G401 (cell line): ENCODE results near the gene WDR54. TPM values are rescaled to one million over a fixed set of nuclear protein-coding genes. Genes with fewer than 3 reads are reported as not detected.
A peak's percentile ranks its signal among the peaks of the same experiment; 100 is the strongest.
"Not testable (repeated sequence)": the region's sequence is repeated elsewhere in the genome, so short reads cannot be mapped to it uniquely, and the experiment has no call there.

Source experiments
- DNase-seq: peaks from one replicate; pipeline ENCODE4 v3.0.0-alpha.2; 2015; ENCODE audit warnings: low spot score
- in situ Hi-C: cut with HindIII; loops from 2 replicates; pipeline ENCODE4 v1.10.0; 2016; ENCODE audit warnings: low sequenced_read_pairs, mixed read lengths
- total RNA-seq: library from RNA; depleted of rRNA; stranded (reverse); fragments of >200 nt; shearing (Covaris generic); gene quantifications from 2 replicates; pipeline ENCODE4 v1.2.3, GENCODE V29; 2014

Gene WDR54
- total RNA-seq, 1 experiment from 2014 or later, result 104 TPM

DNA sequence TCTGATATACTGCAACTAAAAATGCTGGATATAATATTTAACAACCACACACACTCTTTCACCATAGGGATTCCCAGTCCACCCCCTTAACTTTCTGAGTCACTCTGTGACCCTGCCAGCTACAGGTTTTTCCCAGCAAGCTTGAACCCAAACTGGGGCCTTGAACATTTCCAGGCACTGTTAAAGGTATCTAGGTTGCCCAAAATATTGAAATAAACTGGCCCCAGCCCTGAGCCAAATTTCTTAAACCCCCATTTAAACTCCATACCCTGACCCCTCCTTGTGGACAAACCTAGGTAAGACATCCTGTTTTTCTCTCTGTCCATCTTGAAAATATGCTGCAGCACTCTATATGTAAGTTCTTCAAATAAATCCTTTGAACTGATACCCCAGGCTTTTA lies 21.7 kb upstream of the WDR54 start:
- in situ Hi-C loops, result no loop called here
- no peak for DNase-seq

DNA sequence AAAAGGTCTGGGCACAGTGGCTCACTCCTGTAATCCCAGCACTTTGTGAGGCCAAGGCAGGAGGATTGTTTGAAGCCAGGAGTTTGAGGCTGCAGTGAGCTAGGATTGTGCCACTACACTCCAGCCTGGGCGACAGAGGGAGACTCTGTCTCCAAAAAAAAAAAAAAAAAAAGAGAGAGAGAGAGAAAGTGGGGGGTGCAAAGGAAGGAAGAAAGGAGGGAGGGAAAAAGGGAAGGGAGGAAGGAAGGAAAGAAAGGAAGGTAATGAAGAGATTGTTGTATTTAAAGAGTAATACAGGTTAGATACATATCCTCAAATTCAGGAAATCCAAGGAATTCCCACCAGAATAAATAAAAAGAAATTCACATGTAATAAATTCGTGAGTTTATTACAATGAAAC lies 19.6 kb upstream of the WDR54 start:
- in situ Hi-C loops, result no loop called here
- no peak for DNase-seq

DNA sequence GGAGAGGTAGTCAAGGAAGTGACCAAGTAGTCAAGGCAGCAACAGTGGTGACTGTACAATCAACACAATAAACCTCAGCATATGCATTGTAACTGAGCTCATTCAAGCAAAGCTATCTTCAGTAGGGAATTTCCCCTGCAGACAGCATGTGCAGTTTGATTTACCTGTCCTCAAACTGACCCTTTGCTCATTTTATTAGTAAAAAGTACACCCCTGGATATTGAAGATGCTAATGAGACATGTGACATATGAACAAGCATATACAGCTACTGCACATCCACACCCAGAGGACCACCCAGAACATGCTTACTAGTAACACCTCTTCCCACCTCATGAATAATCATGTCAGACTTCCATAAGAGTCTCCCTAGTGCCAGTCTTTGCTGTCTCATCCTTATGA lies 15.5 kb upstream of the WDR54 start:
- in situ Hi-C loops, result no loop called here
- DNase-seq, result no peak

DNA sequence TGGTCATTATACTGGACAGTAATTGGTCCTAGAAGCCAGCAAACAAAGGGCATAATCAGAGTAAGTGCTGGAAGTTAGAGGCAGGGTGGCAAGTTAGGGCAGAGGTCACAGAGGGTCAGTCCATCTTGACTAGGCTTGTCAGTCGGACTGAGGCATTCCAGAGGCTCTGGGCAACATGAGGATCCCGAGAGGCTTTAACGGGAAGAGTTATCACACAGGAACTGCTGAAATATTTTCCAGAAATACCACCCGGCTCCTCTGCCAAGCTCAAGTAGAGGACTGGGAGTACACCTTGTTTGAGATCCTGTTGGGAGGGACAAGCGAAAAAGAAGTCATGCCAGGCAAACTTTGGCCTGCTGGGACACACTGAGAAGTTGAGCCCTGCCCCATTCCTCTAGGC lies 13.8 kb upstream of the WDR54 start:
- DNase-seq, result no peak
- in situ Hi-C loops, result no loop called here

DNA sequence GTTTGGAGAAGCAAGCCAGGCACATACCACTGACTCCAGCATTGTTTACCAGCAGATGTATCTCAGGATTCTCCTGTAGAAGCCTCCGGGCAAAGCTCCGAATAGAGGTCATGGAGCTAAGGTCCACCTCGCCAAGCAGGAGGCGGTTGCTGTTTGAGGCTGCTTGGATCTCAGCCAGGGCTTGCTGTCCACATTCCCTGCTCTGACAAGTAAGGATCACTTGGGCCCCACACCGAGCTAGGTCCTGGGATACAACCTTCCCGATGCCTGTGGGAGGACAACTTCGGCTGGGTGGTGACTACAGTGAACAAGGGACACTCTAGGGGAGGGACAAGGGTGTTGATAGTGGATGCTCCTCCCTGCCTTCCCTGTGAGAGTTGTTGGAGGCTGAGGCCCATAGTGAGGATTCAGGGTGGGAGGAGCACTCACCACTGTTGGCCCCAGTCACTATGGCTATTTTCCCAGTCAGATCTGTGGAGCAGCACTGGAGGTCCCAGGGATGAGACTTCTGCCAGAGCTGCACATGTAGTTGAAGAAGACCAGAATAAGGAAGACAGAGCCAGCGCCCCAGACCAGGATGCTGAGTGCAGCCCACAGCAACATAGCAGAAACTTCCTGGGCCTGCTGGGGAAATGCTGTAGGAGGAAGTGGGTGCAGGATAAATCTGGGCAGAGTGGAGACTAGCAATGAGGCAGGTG lies 8.4 kb upstream of the WDR54 start:
- DNase-seq, result no peak
- in situ Hi-C loops, result no loop called here

DNA sequence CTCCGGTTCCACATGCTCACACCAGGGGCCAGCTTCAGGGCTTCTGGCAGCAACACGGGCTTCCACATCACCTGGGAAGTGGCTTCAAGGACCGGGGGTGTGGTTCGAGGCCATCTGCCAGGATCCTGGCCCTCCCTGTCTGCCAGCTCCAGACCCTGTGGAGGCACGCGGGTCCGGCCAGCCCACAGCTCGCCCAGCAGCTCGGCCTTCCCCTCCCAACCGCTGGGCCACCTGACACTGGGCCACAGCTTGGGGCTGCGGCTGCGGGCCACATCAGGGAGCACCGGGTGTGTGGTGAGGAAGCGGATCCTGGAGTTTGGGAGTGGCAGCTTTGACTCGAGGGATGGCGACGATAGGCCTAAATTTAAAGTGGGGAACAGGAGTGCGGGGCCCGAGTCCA lies 7.1 kb upstream of the WDR54 start:
- in situ Hi-C loops, result no loop called here
- DNase-seq, result no peak

DNA sequence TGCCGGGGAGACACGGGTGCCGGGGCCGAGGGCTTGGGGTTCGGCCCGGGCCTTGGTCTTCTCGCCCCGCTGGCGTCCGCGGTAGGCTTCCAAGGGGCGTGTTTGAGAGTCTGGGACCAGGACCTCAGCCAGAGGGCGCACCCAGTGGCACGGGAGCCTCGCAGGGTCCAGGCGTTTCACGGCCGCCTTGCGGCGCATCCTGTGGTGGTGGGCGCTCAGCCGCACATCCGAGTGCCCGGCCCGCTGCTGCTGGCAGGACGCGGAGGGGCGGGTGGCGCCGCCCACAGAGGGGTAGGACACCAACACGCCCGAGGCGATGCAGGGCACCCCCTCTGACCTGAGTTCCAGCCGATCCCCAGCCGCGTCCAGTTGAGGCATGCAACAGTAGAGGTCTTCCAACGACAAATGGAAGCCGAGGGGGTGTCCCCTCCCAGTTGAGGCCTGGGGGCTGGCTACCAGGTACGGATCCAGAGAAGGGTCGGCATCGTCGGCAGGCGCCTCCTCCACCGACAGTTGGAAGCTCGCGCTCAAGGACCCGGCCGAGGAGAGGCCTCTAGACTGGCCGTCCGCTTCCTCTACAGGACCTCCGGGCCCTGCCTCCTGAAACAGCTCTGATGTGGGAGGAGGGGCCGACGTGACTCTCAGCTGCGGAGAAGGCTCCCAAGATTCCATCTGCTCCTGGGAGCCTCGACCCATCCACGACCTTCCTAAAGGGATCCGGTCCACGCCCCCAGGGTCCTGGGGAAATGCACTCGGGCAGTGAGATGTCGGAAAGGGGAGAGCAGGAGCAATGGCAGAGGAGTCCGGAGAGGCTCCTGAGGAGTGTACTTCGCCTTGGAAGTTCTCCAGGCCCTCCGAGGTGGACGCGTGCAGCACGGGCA lies 6.4 kb upstream of the WDR54 start:
- in situ Hi-C loops, result no loop called here
- peak; percentile 73 for DNase-seq

DNA sequence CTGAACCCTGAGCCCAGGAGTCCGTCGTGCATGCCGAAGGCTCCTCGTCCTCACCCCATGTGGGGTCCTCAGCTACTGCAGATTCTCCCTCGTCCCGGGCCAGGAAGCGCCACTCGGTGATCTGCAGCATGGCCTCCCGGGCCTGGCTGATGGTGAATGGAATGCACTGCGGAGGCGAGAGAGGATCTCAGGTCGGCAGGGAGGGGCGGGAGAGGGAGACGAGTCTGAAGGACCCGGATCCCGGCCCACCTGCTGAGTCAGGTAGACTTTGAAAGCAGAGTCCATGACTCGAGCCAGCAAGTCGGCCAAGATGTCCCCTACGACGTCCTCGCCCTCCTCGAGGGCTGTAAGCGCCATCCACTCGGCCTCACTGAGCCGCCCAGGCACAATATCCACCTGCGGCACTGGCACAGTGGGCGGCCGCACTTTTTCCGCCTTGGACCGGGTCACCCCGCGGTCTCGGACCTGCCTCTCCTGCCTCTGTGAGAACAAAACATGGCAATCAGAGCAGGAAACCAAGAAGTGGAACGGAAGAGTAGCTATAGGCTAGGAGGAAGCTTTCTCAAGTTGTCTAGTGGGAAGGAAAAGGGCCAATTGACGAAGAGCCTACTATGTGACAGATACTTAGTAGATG lies 5.7 kb upstream of the WDR54 start:
- peak; percentile 38 for DNase-seq
- in situ Hi-C loops, result no loop called here

DNA sequence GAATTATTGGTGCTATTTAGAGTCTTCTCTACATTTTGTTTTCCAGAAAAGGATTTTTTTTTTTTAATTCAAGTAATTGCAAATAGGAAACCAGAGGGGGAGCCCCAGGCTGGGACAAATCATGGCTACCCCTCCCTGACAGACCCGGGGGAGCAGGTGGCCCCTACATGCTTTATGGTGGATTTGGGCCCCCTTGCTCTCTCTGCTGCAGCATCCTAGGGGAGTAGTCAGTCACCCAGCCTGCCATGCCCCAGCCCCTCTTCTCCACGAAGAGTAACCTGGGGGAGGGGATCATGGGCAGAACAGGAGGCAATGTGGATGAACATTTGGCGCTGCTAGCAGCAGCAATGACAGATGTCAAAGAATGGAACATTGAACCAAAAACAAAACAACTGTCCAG lies 4.8 kb upstream of the WDR54 start:
- in situ Hi-C loops, result no loop called here
- DNase-seq, result no peak

DNA sequence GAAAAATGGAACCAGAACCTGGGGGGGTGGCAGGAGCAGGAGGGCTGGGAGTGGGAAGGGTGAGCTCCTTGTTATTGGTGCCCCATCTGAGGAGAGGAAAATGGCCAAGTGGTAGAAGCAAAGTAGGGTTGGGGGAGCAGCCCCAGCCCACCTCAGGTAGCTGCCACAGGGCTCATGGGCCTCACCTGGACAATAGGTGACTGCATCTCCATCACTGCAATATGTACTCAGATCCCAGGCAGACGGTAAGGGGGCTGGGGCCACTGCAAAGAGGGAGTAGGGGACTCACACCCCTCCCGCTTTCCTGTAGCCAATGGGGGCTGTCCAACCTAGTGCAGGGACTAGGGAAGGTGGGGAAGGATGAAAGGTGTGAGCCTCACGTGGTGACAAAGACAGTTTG lies 4.3 kb upstream of the WDR54 start:
- in situ Hi-C loops, result no loop called here
- no peak for DNase-seq

DNA sequence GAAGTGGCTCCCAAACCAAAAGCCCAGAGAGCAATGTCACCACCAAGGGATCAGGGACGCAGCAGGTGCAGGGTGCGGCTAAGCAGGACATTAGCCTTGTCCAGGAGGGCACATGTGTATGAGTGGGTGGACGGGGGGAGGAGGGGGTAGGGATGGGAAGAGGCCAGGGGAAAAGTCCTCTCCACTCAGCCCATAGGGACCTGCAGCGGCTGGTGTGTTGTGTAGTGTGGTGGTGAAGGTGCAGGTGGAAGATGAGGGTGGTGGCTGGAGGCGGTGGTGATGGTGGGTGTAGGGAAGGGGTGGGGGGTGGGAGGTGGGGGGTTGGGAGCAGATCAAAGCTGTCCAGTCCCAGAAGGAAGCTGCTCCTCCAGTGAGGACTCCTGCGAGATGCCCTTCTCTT lies 3.8 kb upstream of the WDR54 start:
- no peak for DNase-seq
- in situ Hi-C loops, result no loop called here

DNA sequence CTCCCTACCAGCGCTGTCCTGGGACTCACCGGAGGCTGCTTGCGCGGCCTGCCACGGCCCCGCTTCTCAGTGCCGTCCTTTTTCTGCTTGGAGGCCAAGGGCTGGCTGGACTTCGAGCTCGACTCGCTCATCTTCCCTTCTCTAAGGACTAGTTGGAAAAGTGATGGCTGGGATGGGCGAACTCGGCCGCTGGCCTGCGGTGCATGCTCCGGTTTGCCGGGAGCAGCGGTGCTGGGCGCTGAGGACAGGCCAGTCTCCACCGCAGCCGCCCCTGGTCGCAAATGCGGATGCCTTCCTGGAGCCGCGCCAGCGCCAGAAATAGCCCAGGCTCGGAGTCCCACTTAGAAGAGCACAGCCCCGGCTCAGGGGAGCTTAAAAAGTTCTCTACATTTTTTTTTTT lies 3.2 kb upstream of the WDR54 start:
- in situ Hi-C loops, result no loop called here
- DNase-seq, result no peak

DNA sequence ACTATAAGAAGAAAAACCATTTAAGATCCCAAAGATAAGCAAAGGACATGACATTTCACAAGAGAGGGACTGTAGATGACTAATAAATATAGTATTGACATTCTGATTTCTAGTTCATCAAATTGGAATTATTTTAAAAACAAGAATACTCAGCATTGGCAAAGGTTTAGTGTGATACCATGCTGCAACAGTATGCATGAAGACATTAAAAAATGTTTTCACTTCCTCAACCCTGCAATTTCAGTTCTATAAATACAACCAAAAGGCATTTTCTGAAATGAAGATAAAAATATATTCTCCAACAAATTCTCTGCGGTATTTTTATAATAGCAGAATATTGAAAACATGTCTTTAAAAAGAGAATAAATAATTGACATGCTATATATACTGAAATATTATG lies 2.2 kb upstream of the WDR54 start:
- in situ Hi-C loops, result no loop called here
- DNase-seq, result no peak

DNA sequence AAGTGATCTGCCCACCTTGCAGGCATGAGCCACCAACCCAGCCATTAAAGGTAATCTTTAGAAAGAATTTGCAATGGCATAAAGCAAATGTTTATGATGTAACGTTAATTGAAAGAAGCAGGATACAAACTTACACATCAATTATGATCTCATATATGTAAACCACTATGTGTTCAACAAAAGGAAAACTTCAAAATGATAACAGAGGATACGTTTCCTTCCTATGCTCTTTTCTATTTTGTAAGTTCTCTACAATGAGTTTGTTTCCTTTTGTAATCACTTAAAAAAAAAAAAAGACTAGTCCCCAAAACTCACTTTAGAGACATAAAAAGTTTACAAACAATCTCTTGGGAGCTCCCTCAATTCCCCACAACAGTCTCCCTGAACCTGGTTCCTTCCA lies 1.5 kb upstream of the WDR54 start:
- no peak for DNase-seq
- in situ Hi-C loops, result no loop called here

DNA sequence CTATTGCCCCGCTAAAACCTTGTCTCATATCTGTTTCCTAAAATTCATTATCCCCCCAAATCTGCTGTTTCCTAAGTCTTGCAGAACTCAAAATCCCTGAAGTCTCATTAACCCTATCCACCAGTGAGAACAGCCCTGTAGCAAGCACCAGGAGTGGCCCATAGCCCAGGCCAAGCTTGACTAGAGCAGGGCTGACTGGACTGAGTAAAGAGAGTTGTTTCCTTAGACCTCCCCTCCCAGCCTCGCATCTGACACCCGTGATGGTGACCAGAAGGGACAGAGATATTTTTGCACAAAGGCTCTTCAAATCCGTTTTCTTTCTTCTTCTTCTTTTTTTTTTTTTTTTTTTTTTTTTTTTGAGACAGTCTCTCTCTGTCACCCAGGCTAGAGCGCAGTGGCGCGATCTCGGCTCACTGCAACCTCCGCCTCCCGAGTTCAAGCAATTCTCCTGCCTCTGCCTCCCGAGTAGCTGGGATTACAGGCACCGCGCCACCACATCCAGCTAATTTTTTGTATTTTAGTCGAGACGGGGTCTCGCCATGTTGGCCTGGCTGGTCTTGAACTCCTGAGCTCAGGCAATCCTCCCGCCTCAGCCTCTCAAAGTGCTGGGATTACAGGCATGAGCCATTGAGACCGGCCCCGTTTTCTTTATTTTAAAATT lies 957 bp upstream of the WDR54 start:
- not testable (repeated sequence) for DNase-seq

DNA sequence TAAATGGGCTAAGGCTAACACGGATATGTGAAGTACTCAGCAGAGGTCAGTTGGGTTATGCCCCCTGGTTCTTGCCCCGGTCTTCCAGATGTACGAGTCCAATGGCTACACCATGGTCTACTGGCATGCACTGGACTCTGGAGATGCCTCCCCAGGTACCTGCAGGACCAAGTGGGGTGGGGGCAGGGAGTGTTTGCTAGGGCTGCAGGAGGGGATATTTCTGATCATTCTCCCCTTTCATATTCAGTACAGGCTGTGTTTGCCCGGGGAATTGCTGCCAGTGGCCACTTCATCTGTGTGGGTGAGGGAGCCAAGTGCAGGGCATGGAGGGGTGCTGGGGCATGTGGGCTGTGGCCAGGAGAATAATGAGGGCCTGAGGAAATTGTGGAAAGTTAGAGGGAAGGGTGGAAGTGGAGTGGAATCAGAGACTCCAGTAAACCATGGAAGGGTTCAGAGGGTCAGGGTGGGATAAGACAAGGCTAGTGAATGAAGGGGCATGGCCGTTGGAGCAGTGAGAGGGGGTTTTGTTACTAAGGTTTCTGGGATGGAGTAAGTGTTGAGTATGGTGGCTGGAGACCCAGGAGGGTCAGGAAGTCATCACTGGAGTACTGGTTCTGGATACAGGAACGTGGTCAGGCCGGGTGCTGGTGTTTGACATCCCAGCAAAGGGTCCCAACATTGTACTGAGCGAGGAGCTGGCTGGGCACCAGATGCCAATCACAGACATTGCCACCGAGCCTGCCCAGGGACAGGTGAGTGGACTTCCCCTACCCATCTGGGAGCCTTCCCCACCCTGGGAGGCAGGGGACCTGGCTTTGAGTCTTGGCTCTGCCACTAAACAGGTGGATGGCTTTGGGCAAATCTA lies 1.9 kb downstream of the WDR54 start:
- in situ Hi-C loops, result no loop called here

More for the DNA sequence above, 957 bp upstream of the WDR54 start:
- in situ Hi-C loops, result not testable (repeated sequence)

DNA sequence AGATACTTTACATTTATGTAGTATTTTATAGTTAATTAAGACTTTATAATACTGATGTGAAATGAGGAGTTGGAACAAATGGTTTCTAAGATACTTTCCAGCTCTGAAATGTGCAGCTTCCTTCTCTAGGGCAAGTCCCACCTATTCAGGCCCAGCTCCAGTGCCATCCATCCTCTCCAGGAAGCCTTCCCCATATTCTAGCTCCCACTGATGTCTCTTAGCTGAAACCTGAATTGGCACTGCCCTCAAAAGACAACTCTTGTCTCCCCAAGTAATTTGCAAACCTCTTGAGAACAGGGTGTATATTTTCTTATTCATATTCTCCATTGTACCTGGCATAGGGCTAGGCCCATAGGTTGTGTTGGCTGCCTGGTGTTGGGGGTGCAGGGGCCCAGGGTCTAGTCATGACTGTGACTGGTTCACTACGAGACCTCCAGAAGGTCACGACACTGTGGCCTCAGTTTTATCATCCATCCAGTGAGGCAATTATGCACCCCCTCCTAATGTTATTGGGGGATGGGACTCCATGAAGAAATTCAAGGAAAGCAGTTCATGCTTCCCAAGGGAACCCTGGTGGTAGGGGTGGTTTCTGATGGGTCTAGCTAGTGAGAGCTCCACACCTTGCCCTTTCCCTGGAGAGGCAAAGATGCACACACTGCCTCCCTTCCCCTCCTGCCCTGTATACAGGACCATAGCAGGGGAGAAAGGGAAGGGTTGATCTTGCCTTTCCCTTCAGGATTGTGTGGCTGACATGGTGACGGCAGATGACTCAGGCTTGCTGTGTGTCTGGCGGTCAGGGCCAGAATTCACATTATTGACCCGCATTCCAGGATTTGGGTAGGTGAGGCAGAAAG lies 2.8 kb downstream of the WDR54 start:
- DNase-seq, result no peak
- in situ Hi-C loops, result no loop called here

More for the DNA sequence above, 1.9 kb downstream of the WDR54 start:
- DNase-seq, result no peak

DNA sequence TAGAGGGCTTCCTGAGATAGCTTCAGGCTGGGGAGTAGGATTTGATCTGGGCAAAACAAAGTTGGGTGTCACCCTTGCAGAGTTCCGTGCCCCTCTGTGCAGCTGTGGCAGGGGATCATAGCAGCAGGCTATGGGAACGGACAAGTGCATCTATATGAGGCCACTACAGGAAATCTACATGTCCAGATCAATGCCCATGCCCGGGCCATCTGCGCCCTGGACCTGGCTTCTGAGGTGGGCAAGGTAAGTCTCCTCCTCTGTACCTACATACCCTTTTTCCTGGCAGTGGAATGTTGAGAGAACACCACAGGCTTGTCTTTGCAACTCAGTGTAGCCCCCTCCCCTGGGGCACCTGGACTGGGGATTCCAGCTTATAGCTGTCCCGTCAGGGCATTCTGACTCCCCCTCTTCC lies 3.5 kb downstream of the WDR54 start:
- no peak for DNase-seq
- in situ Hi-C loops, result no loop called here
